Adrenal gland (tissue), 5 donors: Measurements from ENCODE around the gene SOWAHA.

Experiments
- CTCF ChIP-seq, 6 experiments: fragments of 450-650 bp in 4 of 6; fragments of 200-600 bp in 2 of 6; sonication (generic) in 1 of 6; IDR thresholded peaks; 1 replicate in 5 of 6; 2 replicates in 1 of 6; pipeline versions ENCODE4 v1.5.1 to v1.8.0; 2016 to 2021; ENCODE audit warnings: antibody characterized with exemption in 6 of 6, mild to moderate bottlenecking in 2 of 6, moderate library complexity in 1 of 6
- POLR2A ChIP-seq, 2 donors: fragments of 450-650 bp; IDR thresholded peaks; one replicate each; pipeline ENCODE4 v1.6.1; 2017; ENCODE audit warnings: antibody characterized with exemption in 2 of 2, mild to moderate bottlenecking in 2 of 2, moderate library complexity in 1 of 2
- donor health status: DM: no; HTN: no; CAD: no.

- no peak for TF ChIP-seq POLR2A (IDR thresholded peaks at IDR 0.05)
- no peak for TF ChIP-seq CTCF (IDR thresholded peaks at IDR 0.05)
Measured at GRCh38 chr5:132807163-132807838, 5.8 kb upstream of the SOWAHA start.
